ENCODE results near the gene MYCL.

- TF ChIP-seq CTCF (IDR thresholded peaks at IDR 0.05), result no peak
- TF ChIP-seq POLR2A (IDR thresholded peaks at IDR 0.05), result no peak
These were observed 24.1 kb upstream of the MYCL start for GRCh38 chr1:39925721-39926342.
